OCI-LY3 (cell line): ENCODE results near the gene NEDD4L.

Experiments used
- H2AFZ ChIP-seq: fragments of 200-600, 300-600 bp; shearing (Covaris generic); 2 replicates; pipeline ENCODE4 v1.6.0; 2014; ENCODE audit warnings: antibody characterized with exemption, low read depth, low read length
- H3K27ac ChIP-seq: fragments of 200-600, 300-600 bp; sonication (generic); 2 replicates; pipeline ENCODE4 v1.5.1; 2014; ENCODE audit warnings: mild to moderate bottlenecking, low read length, moderate library complexity, mixed read lengths
- H3K27me3 ChIP-seq: fragments of 200-600, 300-600 bp; sonication (generic); 2 replicates; pipeline ENCODE4 v1.6.1; 2014; ENCODE audit warnings: low read depth, low read length, mixed read lengths
- H3K36me3 ChIP-seq: fragments of 200-600, 300-600 bp; sonication (generic); replicated peaks from 2 replicates; pipeline ENCODE3; 2014; ENCODE audit warnings: low read depth, low read length, mixed read lengths
- H3K4me1 ChIP-seq: fragments of 300-600, 200-600 bp; sonication (generic); 2 replicates; pipeline ENCODE4 v1.6.1; 2014; ENCODE audit warnings: low read length, mixed read lengths
- H3K4me2 ChIP-seq: fragments of 200-600, 300-600 bp; sonication (generic); 2 replicates; pipeline ENCODE4 v1.6.1; 2014; ENCODE audit warnings: low read length, mixed read lengths
- H3K4me3 ChIP-seq: fragments of 300-600, 200-600 bp; sonication (generic); 2 replicates; pipeline ENCODE4 v1.5.1; 2014; ENCODE audit warnings: antibody characterized with exemption, mild to moderate bottlenecking, low read length, moderate library complexity
- H3K79me2 ChIP-seq: fragments of 300-600, 200-600 bp; shearing (Covaris generic); 2 replicates; pipeline ENCODE4 v1.6.1; 2014; ENCODE audit warnings: mild to moderate bottlenecking, low read length, mixed read lengths
- H3K9ac ChIP-seq: fragments of 300-600, 200-600 bp; shearing (Covaris generic); 2 replicates; pipeline ENCODE4 v1.6.0; 2014; ENCODE audit warnings: mild to moderate bottlenecking, low read length, moderate library complexity
- H3K9me3 ChIP-seq: fragments of 200-600, 300-600 bp; shearing (Covaris generic); 2 replicates; pipeline ENCODE4 v1.6.1; 2014; ENCODE audit warnings: low read length, mixed read lengths; ENCODE audit not compliant: insufficient read depth
- H4K20me1 ChIP-seq: fragments of 200-600, 300-600 bp; sonication (generic); 2 replicates; pipeline ENCODE4 v1.6.1; 2016; ENCODE audit warnings: low read length, mixed read lengths; ENCODE audit not compliant: insufficient read depth
- CTCF ChIP-seq: fragments of 200-600, 300-600 bp; sonication (generic); IDR thresholded peaks from 2 replicates; pipeline ENCODE4 v1.5.1; 2014; ENCODE audit warnings: antibody characterized with exemption, low read length, low read depth
- EZH2phosphoT487 ChIP-seq: fragments of 200-600 bp; shearing (Covaris generic); IDR thresholded peaks from 2 replicates; pipeline ENCODE4 v1.6.1; 2018; ENCODE audit warnings: antibody characterized with exemption, mixed run types, low read depth

Gene NEDD4L

DNA sequence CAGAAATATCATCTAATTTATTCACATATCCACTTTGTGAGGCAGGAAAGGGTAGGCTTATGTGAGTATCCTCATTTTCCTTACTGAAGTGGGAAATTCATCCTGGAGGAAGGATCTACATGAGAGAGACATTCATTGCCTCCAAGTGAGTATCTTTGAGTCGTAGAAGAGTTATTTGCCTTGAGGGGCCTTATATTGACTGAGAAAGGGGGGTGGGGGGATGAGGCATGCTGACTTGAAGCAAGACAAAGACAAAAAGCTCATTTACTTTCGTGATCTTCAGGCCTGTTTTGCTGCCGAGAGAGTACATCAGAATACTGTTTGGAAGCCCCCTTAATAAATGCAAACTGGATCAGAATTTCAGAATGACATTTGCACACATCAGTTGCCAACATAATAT is 17.6 kb upstream of the NEDD4L start:
- Histone ChIP-seq H3K79me2 (no peaks in the 10 kb centered on the region), H3K4me1 (no peaks in the 10 kb centered on the region), H4K20me1 (no peaks in the 10 kb centered on the region), H3K9ac (no peak overlapping the region), H3K4me2 (no peak overlapping the region), H3K4me3 (no peak overlapping the region), H3K27me3 (peaks cover 46% of the 10 kb centered on the region), H3K36me3 (no peaks in the 10 kb centered on the region), H3K27ac (no peak overlapping the region), H3K9me3 (no peaks in the 10 kb centered on the region), H2AFZ (no peak overlapping the region)
- TF ChIP-seq CTCF (no peak), EZH2phosphoT487 (no peak)

DNA sequence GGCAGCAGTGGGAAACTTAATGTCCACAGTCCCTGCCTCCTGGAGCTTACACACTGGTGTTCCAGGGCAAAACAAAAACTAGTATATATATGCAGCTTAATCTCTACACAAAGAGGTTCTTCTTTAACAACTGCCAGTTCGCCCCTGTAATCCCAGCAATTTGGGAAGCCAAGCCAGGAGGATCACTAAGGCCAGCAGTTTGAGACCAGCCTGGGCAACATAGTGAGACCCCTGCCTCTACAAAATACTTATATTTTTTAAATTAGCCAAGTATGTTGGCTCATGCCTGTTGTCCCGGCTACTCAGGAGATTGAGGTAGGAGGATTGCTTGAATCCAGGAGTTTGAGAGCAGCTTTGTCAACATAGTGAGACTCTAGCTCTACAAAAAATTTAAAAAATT is 17.2 kb upstream of the NEDD4L start:
- Histone ChIP-seq H3K36me3 (no peaks in the 10 kb centered on the region), H4K20me1 (no peaks in the 10 kb centered on the region), H3K9me3 (no peaks in the 10 kb centered on the region), H3K4me3 (no peak overlapping the region), H3K79me2 (no peaks in the 10 kb centered on the region), H2AFZ (no peak overlapping the region), H3K27ac (no peak overlapping the region), H3K9ac (no peak overlapping the region), H3K27me3 (peaks cover 46% of the 10 kb centered on the region), H3K4me1 (no peaks in the 10 kb centered on the region), H3K4me2 (no peak overlapping the region)
- no peak for TF ChIP-seq EZH2phosphoT487
- TF ChIP-seq CTCF = no peak

DNA sequence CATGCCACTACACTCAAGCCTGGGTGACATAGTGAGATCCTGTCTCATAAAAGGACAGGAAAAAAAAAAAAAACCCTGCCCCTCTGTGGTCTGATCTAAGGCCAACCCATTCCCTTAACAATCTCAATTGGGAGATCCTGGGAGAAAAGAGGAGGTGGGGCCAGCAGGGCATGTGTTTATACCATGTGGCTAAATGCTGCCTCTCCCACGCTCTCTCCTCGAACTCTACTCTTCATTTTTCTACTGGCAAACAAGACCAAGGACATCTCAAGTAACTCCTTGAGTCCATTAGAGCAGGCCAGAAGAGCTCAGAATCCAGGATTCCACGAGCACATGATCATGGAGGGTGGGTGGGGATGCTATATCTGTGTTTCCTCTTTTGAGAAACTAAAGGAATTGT is 16.7 kb upstream of the NEDD4L start:
- TF ChIP-seq EZH2phosphoT487 = no peak
- TF ChIP-seq CTCF = no peak
- H3K36me3 ChIP-seq = no peaks in the 10 kb centered on the region
- H3K27me3 ChIP-seq = peaks cover 48% of the 10 kb centered on the region
- no peak overlapping the region for H2AFZ ChIP-seq
- H3K9me3 ChIP-seq = no peaks in the 10 kb centered on the region
- no peaks in the 10 kb centered on the region for H4K20me1 ChIP-seq
- H3K9ac ChIP-seq = no peak overlapping the region
- no peak overlapping the region for H3K4me2 ChIP-seq
- H3K4me3 ChIP-seq = no peak overlapping the region
- no peaks in the 10 kb centered on the region for H3K4me1 ChIP-seq
- H3K79me2 ChIP-seq = no peaks in the 10 kb centered on the region
- H3K27ac ChIP-seq = no peak overlapping the region

- H3K4me3 ChIP-seq = no peak overlapping the region
- H3K4me2 ChIP-seq = no peak overlapping the region
- H3K9ac ChIP-seq = no peak overlapping the region
- TF ChIP-seq EZH2phosphoT487 (no peak), CTCF (no peak)
- H3K4me1 ChIP-seq = no peaks in the 10 kb centered on the region
- no peaks in the 10 kb centered on the region for H3K9me3 ChIP-seq
- H3K79me2 ChIP-seq = no peaks in the 10 kb centered on the region
- peaks cover 50% of the 10 kb centered on the region for H3K27me3 ChIP-seq
- no peak overlapping the region for H3K27ac ChIP-seq
- H3K36me3 ChIP-seq = no peaks in the 10 kb centered on the region
- H4K20me1 ChIP-seq = no peaks in the 10 kb centered on the region
- H2AFZ ChIP-seq = no peak overlapping the region
Measured at GRCh38 chr18:58028109-58028784, 15.8 kb upstream of the NEDD4L start.
